Natural killer cell (primary cell): Measurements from ENCODE around the gene C1orf159. TPM values are rescaled to one million over a fixed set of nuclear protein-coding genes. Genes with fewer than 3 reads are reported as not detected.

ENCODE experiments used
- ATAC-seq, 3 donors: fragments of 150-1000 bp in 2 of 3; fragments of 200-7000 bp in 1 of 3; cut with Tn5 transposase; 1 replicate in 1 of 3; 2 replicates in 2 of 3; pipeline ENCODE4 v1.10.0; 2021; ENCODE audit warnings: mild to moderate bottlenecking in 2 of 3, moderate library complexity in 2 of 3
- DNase-seq, 2 donors: peaks; one replicate each; pipeline versions ENCODE4 v3.0.0 to v3.0.0-alpha.2; 2013 to 2021; ENCODE audit warnings: mixed read lengths in 1 of 2
- H3K27ac ChIP-seq: one replicate; pipeline ENCODE4 v1.5.1; 2013; ENCODE audit warnings: mild to moderate bottlenecking, low read length
- H3K27me3 ChIP-seq: one replicate; pipeline ENCODE4 v1.6.1; 2013; ENCODE audit warnings: low read length; ENCODE audit not compliant: control insufficient read depth, insufficient read depth
- H3K36me3 ChIP-seq: one replicate; pipeline ENCODE4 v1.6.1; 2013; ENCODE audit warnings: low read length; ENCODE audit not compliant: control insufficient read depth, insufficient read depth
- H3K4me1 ChIP-seq: one replicate; pipeline ENCODE4 v1.6.1; 2013; ENCODE audit warnings: low read length; ENCODE audit not compliant: control insufficient read depth, insufficient read depth
- H3K4me3 ChIP-seq: one replicate; pipeline ENCODE4 v1.5.1; 2013; ENCODE audit warnings: low read length
- H3K9me3 ChIP-seq: one replicate; pipeline ENCODE4 v1.6.1; 2013; ENCODE audit warnings: low read length; ENCODE audit not compliant: control insufficient read depth, insufficient read depth
- H3K27ac Mint-ChIP-seq, 2 donors: one replicate each; pipeline ENCODE4 v1.8.0; 2022; ENCODE audit warnings: mild to moderate bottlenecking in 2 of 2, mixed read lengths in 2 of 2, moderate library complexity in 1 of 2
- H3K27me3 Mint-ChIP-seq, 2 donors: one replicate each; pipeline ENCODE4 v1.8.0; 2022; ENCODE audit warnings: low read depth in 2 of 2, mixed read lengths in 2 of 2
- H3K36me3 Mint-ChIP-seq: one replicate; pipeline ENCODE4 v1.8.0; 2022; ENCODE audit warnings: mixed read lengths
- H3K4me1 Mint-ChIP-seq, 2 donors: one replicate each; pipeline ENCODE4 v1.8.0; 2022; ENCODE audit warnings: mixed read lengths in 2 of 2
- H3K4me3 Mint-ChIP-seq: one replicate; pipeline ENCODE4 v1.8.0; 2022; ENCODE audit warnings: mild to moderate bottlenecking, moderate library complexity, mixed read lengths
- H3K9me3 Mint-ChIP-seq, 2 donors: one replicate each; pipeline ENCODE4 v1.8.0; 2022; ENCODE audit warnings: mixed read lengths in 2 of 2
- CTCF ChIP-seq: fragments of 200-600 bp; IDR thresholded peaks from one replicate; pipeline ENCODE4 v1.8.0; 2022; ENCODE audit warnings: antibody characterized with exemption
- WGBS: methylation state at CpG from one replicate; pipeline ENCODE4 v1.1.7; 2013; ENCODE audit warnings: missing lambda C conversion rate; ENCODE audit not compliant: insufficient coverage; 5-methylcytosine and 5-hydroxymethylcytosine counted together
- intact Hi-C: fragments of 100-400 bp; cut with micrococcal nuclease; formaldehyde crosslinking; loops from one replicate; pipeline ENCODE4 v1.14.2; 2022
- total RNA-seq, 4 donors: library from RNA; stranded (reverse); fragments of 120-200 nt in 1 of 4; gene quantifications; one replicate each; pipeline versions ENCODE4 v1.2.3 to v1.2.4, GENCODE V29; 2013 to 2022

The C1orf159 gene
- total RNA-seq, 3 donors from 2014 or later (not counting 1 experiment from before 2014, with no cell fraction given) = 19.6 to 25.1 (median 21.5) TPM

GRCh38 chr1:1120866-1121591, 5.1 kb upstream of the C1orf159 start:
- Mint-ChIP-seq H3K27ac (no peak overlapping the region), H3K4me1 (peaks cover 10 to 23% of the 10 kb centered on the region in 2 donors), H3K27me3 (peaks cover 0 to 3% of the 10 kb centered on the region in 2 donors), H3K36me3 (no peaks in the 10 kb centered on the region), H3K9me3 (no peaks in the 10 kb centered on the region), H3K4me3 (no peak overlapping the region)
- H3K4me1 ChIP-seq = peaks cover 24% of the 10 kb centered on the region
- TF ChIP-seq CTCF = no peak
- intact Hi-C loops = no loop called here
- H3K4me3 ChIP-seq = no peak overlapping the region
- peaks cover 2% of the 10 kb centered on the region for H3K27me3 ChIP-seq
- H3K9me3 ChIP-seq = no peaks in the 10 kb centered on the region
- no peak for DNase-seq
- 85% methylated on average over 23 of the region's 25 CpGs for WGBS
- ATAC-seq = no peak
- H3K36me3 ChIP-seq = no peaks in the 10 kb centered on the region
- H3K27ac ChIP-seq = no peak overlapping the region

- H3K27me3 Mint-ChIP-seq = peaks cover 0 to 3% of the 10 kb centered on the region in 2 donors
- no peaks in the 10 kb centered on the region for H3K9me3 ChIP-seq
- H3K4me1 Mint-ChIP-seq = peaks cover 10 to 27% of the 10 kb centered on the region in 2 donors
- DNase-seq (no peak), ATAC-seq (no peak)
- H3K9me3 Mint-ChIP-seq = no peaks in the 10 kb centered on the region
- intact Hi-C loops = no loop called here
- no peaks in the 10 kb centered on the region for H3K36me3 ChIP-seq
- no peak for TF ChIP-seq CTCF
- no peak overlapping the region for H3K27ac ChIP-seq
- H3K27me3 ChIP-seq = peaks cover 2% of the 10 kb centered on the region
- H3K4me3 ChIP-seq = no peak overlapping the region
- H3K36me3 Mint-ChIP-seq = no peaks in the 10 kb centered on the region
- 61% methylated on average over 16 of the region's 16 CpGs for WGBS
- peaks cover 26% of the 10 kb centered on the region for H3K4me1 ChIP-seq
- no peak overlapping the region for H3K4me3 Mint-ChIP-seq
- H3K27ac Mint-ChIP-seq = no peak overlapping the region
Observed at GRCh38 chr1:1120096-1120495, 4.2 kb upstream of the C1orf159 start.

- H3K9me3 ChIP-seq = no peaks in the 10 kb centered on the region
- no peaks in the 10 kb centered on the region for H3K36me3 ChIP-seq
- H3K4me1 ChIP-seq = peaks cover 29% of the 10 kb centered on the region
- no peak for TF ChIP-seq CTCF
- Mint-ChIP-seq H3K4me3 (no peak overlapping the region), H3K9me3 (no peaks in the 10 kb centered on the region), H3K27me3 (peaks cover 0 to 3% of the 10 kb centered on the region in 2 donors), H3K4me1 (peaks cover 10 to 27% of the 10 kb centered on the region in 2 donors), H3K27ac (no peak overlapping the region), H3K36me3 (no peaks in the 10 kb centered on the region)
- WGBS = 87% methylated on average over 20 of the region's 20 CpGs
- no peak overlapping the region for H3K27ac ChIP-seq
- no peak for ATAC-seq
- intact Hi-C loops = loop anchor here (5.0 kb wide), 1 partner anchor 153 kb away; the partner anchor contains the start of gene UBE2J2
- no peak overlapping the region for H3K4me3 ChIP-seq
- DNase-seq = peak in 1 of 2 donors; percentile 9
- H3K27me3 ChIP-seq = peaks cover 2% of the 10 kb centered on the region
Observed at GRCh38 chr1:1119272-1119890, 3.5 kb upstream of the C1orf159 start.
